ENCODE results near the gene PPP1R37. TPM values are rescaled to one million over a fixed set of nuclear protein-coding genes. Genes with fewer than 3 reads are reported as not detected.
A peak's percentile ranks its signal among the peaks of the same experiment; 100 is the strongest.

The PPP1R37 gene
- total and polyA plus RNA-seq, 2 of the 13 experiments (the other 11 are each of a cell fraction or from before 2014, with no cell fraction given) = 9.0 to 14.3 TPM

- TF ChIP-seq ZNF362 (CRISPR knock-in tag; IDR thresholded peaks at IDR 0.05; ENCODE audit: borderline replicate concordance) = no peak; the same call in 1 of the 2 replicates
- peak; percentile 97 for TF ChIP-seq ZHX1 (CRISPR knock-in tag; IDR thresholded peaks at IDR 0.05; ENCODE audit: low read depth)
- peak; percentile 82 for TF ChIP-seq POLR2AphosphoS5 (IDR thresholded peaks at IDR 0.05; ENCODE audit: low read depth, low read length)
- no peak; the same call in 1 of the 2 replicates for TF ChIP-seq MEIS1 (CRISPR knock-in tag; IDR thresholded peaks at IDR 0.05; ENCODE audit: borderline replicate concordance)
- TF ChIP-seq CHD4 (IDR thresholded peaks at IDR 0.05; ENCODE audit: borderline replicate concordance, low read length) = no peak
- no peak for TF ChIP-seq SRSF9 (IDR thresholded peaks at IDR 0.05; ENCODE audit: borderline replicate concordance, insufficient read depth, low read depth, low read length, poor library complexity, severe bottlenecking)
- TF ChIP-seq ZNF704 (CRISPR knock-in tag; IDR thresholded peaks at IDR 0.05; ENCODE audit: borderline replicate concordance) = peak; percentile 28; the same call in 1 of the 2 replicates
- no peak for TF ChIP-seq ATF7 (IDR thresholded peaks at IDR 0.05)
- peak; percentile 76; the same call in 1 of the 2 replicates for TF ChIP-seq ATF7 (CRISPR knock-in tag; IDR thresholded peaks at IDR 0.05)
- no peak for TF ChIP-seq SUZ12 (IDR thresholded peaks at IDR 0.05; ENCODE audit: low read depth, low read length)
- TF ChIP-seq ZNF646 (CRISPR knock-in tag; IDR thresholded peaks at IDR 0.05) = no peak
- TF ChIP-seq HNRNPL (IDR thresholded peaks at IDR 0.05; ENCODE audit: low read depth, low read length) = no peak
- TF ChIP-seq SPEN (CRISPR knock-in tag; IDR thresholded peaks at IDR 0.05; ENCODE audit: low read depth) = peak; percentile 97
- TF ChIP-seq TOE1 (CRISPR knock-in tag; IDR thresholded peaks at IDR 0.05) = peak; percentile 73; the same call in 1 of the 2 replicates
These were observed 13.7 kb upstream of the PPP1R37 start, which contains the start of gene GEMIN7 (continued) for GRCh38 chr19:45079063-45079910.

Measured in HepG2 (cell line).